A549 (cell line): Measurements from ENCODE around the gene KLHDC8A.

Source experiments
- CHD2 ChIP-seq: fragments of 150-350 bp; IDR thresholded peaks from 2 replicates; pipeline ENCODE4 v1.6.1; 2014; ENCODE audit warnings: low read length; ENCODE audit not compliant: partially characterized antibody
- CTCF ChIP-seq: fragments of >200 bp; sonication (Bioruptor Twin); formaldehyde crosslinking; IDR thresholded peaks from 3 replicates; pipeline ENCODE4 v1.5.1; 2016
- EP300 ChIP-seq, 2 experiments: fragments of >200 bp; sonication (Bioruptor Twin); formaldehyde crosslinking; IDR thresholded peaks; 2 replicates in 1 of 2; 3 replicates in 1 of 2; pipeline ENCODE4 v1.6.1; 2016 to 2017
- NFE2L2 ChIP-seq: fragments of 150-350 bp; conservative IDR thresholded peaks from 2 replicates; pipeline ENCODE4 v1.6.1; 2014; ENCODE audit warnings: low read length
- PBX3 ChIP-seq: IDR thresholded peaks from 2 replicates; pipeline ENCODE4 v1.6.1; 2012
- POLR2A ChIP-seq: IDR thresholded peaks from 2 replicates; pipeline ENCODE4 v1.6.1; 2012; ENCODE audit warnings: mild to moderate bottlenecking, low read length
- RNF2 ChIP-seq: fragments of 200-600 bp; sonication (generic); IDR thresholded peaks from 2 replicates; pipeline ENCODE4 v1.6.1; 2016; ENCODE audit warnings: low read depth, mild to moderate bottlenecking, antibody characterized with exemption, moderate library complexity, borderline replicate concordance
- TFCP2L1 ChIP-seq: fragments of 250-450 bp; sonication (Bioruptor Pico); IDR thresholded peaks from 2 replicates; pipeline ENCODE4 v1.5.0; 2021; ENCODE audit warnings: mild to moderate bottlenecking
- TF ChIP-seq, protein P1 (sequence below): fragments of 250-450 bp; sonication (Bioruptor Pico); IDR thresholded peaks from 2 replicates; pipeline ENCODE4 v1.5.0; 2020; ENCODE audit warnings: low read depth, mild to moderate bottlenecking, moderate library complexity
- TF ChIP-seq, protein P2 (sequence below): IDR thresholded peaks from 2 replicates; pipeline ENCODE4 v1.6.1; 2012

DNA sequence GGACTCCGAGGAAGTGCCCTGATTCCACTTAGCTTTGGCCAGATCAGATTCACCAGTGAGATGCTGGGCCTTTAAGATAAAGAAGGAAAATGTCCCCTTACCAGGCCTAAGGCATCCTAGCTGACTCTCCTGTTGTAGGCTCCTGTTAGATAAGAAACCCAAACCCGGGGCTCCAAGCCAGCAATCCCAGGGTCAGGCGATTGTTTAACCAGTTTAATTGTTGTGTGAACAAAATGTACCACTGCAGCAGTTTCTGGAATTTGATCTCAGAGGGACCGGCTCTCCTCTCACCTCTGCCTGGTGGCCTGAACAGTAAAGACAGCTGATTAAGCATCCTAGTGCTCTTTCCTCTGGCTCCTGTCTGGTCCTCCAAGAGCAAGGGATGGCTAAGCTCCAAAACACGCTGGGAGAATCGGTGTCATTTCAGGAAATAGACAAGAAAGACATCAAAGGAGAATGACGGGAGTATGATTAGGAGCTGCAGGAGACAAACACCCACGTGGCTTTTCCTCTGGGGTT, 9.3 kb upstream of the KLHDC8A start:
- TF ChIP-seq CHD2 (no peak), CTCF (no peak), PBX3 (no peak), POLR2A (no peak), NFE2L2 (no peak), EP300 (IDR thresholded peaks at IDR 0.05) (no peak), TFCP2L1 (CRISPR knock-in tag) (no peak), RNF2 (no peak)
- TF ChIP-seq, protein P1, sequence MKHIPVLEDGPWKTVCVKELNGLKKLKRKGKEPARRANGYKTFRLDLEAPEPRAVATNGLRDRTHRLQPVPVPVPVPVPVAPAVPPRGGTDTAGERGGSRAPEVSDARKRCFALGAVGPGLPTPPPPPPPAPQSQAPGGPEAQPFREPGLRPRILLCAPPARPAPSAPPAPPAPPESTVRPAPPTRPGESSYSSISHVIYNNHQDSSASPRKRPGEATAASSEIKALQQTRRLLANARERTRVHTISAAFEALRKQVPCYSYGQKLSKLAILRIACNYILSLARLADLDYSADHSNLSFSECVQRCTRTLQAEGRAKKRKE (CRISPR knock-in tag): no peak
- TF ChIP-seq, protein P2, sequence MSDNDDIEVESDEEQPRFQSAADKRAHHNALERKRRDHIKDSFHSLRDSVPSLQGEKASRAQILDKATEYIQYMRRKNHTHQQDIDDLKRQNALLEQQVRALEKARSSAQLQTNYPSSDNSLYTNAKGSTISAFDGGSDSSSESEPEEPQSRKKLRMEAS: no peak
